ENCODE data around the gene AHSG.

DNA sequence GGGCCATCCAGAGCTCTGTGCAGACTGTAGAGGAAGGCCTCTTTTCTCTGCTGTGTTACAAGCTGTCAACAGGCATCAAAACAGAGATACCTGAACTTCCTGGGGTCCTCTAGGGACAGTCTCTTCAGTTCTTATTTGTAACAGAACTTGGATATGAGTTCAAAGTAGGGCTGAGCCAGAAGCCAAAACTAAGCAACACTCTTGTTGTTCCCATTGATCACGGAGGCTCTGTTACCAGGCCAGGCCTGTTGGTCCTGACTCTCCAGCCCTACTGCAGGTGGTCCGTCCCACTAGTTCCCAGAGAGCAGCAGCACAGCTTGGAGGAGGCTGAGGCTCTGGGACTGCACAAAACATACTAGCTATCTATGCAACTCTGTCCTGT, 13.1 kb upstream of the AHSG start:
- TF ChIP-seq, protein P1, sequence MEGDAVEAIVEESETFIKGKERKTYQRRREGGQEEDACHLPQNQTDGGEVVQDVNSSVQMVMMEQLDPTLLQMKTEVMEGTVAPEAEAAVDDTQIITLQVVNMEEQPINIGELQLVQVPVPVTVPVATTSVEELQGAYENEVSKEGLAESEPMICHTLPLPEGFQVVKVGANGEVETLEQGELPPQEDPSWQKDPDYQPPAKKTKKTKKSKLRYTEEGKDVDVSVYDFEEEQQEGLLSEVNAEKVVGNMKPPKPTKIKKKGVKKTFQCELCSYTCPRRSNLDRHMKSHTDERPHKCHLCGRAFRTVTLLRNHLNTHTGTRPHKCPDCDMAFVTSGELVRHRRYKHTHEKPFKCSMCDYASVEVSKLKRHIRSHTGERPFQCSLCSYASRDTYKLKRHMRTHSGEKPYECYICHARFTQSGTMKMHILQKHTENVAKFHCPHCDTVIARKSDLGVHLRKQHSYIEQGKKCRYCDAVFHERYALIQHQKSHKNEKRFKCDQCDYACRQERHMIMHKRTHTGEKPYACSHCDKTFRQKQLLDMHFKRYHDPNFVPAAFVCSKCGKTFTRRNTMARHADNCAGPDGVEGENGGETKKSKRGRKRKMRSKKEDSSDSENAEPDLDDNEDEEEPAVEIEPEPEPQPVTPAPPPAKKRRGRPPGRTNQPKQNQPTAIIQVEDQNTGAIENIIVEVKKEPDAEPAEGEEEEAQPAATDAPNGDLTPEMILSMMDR (IDR thresholded peaks at IDR 0.05) = no peak
- no peak for TF ChIP-seq POLR2A (IDR thresholded peaks at IDR 0.05)

Measured in Peyer's patch (tissue), 4 donors.